Breast epithelium (tissue), 3 donors: ENCODE data around the gene TCERG1L.

ENCODE experiments used
- CTCF ChIP-seq, 3 donors: fragments of 450-650 bp; IDR thresholded peaks; one replicate each; pipeline ENCODE4 v1.5.1; 2016 to 2017; ENCODE audit warnings: antibody characterized with exemption in 3 of 3, mild to moderate bottlenecking in 3 of 3, moderate library complexity in 3 of 3
- POLR2A ChIP-seq: fragments of 450-650 bp; IDR thresholded peaks from one replicate; pipeline ENCODE4 v1.6.1; 2016; ENCODE audit warnings: antibody characterized with exemption, mild to moderate bottlenecking, moderate library complexity

DNA sequence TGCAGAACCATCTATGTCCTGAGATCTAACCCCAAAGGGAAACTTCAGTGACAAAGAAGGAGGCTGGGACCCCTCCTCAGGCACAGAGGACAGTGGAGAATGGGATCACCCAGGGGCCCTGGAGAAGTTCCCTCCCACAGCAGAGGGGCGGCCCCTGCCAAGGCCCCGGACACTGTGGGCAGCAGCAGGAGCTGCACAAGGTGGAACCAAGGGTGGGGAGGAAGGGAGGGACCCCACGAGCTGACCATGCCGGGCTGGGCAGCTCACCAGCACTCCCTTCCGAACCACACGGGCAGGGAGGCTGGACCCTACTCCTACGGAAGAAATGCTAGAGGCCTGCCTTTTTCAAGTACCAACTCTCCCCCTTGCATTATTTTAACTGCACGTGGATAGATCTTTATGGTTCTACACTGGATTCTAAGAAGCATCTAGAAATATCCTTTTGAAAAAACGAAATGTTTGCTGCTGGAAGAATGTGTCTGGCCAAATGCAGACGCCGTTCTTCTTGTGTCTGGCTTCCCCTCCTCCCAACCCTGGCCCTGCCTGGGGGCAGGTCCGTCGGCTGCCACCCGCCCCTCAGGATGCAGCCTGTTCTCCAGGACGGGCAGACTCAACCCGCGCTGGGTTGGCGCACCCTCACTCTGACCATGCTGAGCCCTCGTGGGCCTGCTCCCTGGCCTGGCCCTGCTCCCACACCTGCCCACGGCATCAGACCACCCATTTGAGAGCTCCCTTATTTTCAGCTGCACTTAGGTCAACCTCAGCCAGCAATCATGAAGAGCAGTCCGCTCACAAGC lies 193.9 kb downstream of the TCERG1L start:
- TF ChIP-seq CTCF (IDR thresholded peaks at IDR 0.05) (no peak), POLR2A (no peak)
